ENCODE results near the gene CLCF1. TPM values are rescaled to one million over a fixed set of nuclear protein-coding genes. Genes with fewer than 3 reads are reported as not detected.

Gene CLCF1
- total and polyA plus RNA-seq, 7 experiments from 2014 or later: 0.32 to 7.8 (median 0.70) TPM; not detected in 2

DNA sequence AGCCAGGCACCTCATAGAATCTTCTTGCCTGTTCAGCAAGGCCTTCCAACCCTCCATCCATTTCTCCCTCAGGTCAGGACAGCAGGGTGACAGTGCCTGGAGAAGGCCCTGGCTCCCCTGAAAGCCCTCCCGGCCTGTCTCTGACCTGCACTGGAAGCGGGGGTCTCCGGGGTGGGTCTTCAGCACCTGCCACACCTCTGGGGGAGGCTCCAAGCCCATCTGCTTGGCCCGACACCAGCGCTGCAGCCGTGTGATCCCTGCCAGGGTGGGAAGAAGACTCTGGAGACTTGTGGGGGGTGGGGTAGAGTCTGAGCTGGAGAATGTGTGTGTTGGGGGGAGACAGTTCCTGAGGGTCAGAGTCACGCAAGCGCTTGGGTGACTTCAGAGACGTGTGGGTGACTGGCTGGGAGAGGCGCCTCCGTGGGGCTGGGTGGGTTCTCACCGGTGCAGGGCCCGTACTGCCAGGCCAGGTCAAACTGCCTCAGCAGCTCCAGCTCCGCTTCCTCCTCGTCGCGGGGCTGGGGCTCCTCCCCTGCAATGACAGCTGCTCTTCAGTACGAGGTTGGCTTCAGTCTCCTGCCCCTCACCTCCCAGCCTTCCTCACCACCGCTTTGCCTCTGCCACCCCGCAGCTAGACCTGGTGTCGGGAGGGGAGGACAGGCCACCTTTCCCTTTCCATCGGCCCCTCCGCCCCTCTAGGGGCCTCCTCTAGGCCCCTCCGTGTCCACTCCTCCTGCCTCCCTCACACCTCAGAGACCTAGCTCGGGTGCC, 20.7 kb downstream of the CLCF1 start:
- H3K27ac Mint-ChIP-seq: peak overlapping the region; percentile 97 to 100 (median 99)
- no peaks in the 10 kb centered on the region for H3K36me3 Mint-ChIP-seq
- peak overlapping the region; percentile 85 to 100 (median 97) for H3K4me3 Mint-ChIP-seq
- H3K9me3 Mint-ChIP-seq: peaks cover 0 to 4% (median 0%) of the 10 kb centered on the region in 11 donors
- Histone ChIP-seq H3K27me3 (ENCODE audit: control insufficient read depth in 2 of 2, insufficient read depth in 2 of 2, low read length in 2 of 2) (no peaks in the 10 kb centered on the region), H3K4me3 (ENCODE audit: low read length) (peak overlapping the region; percentile 96), H3K36me3 (ENCODE audit: control insufficient read depth in 2 of 3, insufficient read depth in 3 of 3, low read length in 3 of 3) (peaks cover 0 to 3% (median 0%) of the 10 kb centered on the region in 3 experiments), H3K9me3 (ENCODE audit: control insufficient read depth in 2 of 3, low read length in 3 of 3) (no peaks in the 10 kb centered on the region), H3K27ac (ENCODE audit: low read depth, low read length) (peak overlapping the region; percentile 97), H3K4me1 (ENCODE audit: control insufficient read depth in 2 of 2, insufficient read depth in 2 of 2, low read length in 2 of 2) (peaks cover 30 to 45% of the 10 kb centered on the region in 2 donors)
- intact Hi-C loops (cut with micrococcal nuclease): loop anchor here (1.0 to 10.0 kb wide), 19 partner anchors 7 to 452 kb away; partner anchors contain the start of genes AIP (in 1 of the 2), ANKRD13D (in 1 of the 2), CDK2AP2 (in 1 of the 2) and CLCF1 (in 1 of the 2)
- CTCF ChIA-PET: interaction anchor here (0.6 to 16.9 kb wide), 18 partner anchors 8 to 225 kb away, joined by 3 to 495 read pairs (median 5); partner anchors contain the start of genes AIP, CLCF1 and PPP1CA
- ATAC-seq (peak; percentile 60), DNase-seq (peak in 1 of 9 donors; percentile 94)
- no peaks in the 10 kb centered on the region for H3K27me3 Mint-ChIP-seq
- POLR2A ChIA-PET: interaction anchor here (0.6 to 17.2 kb wide), 41 partner anchors 9 to 278 kb away, joined by 3 to 272 read pairs (median 5); partner anchors contain the start of genes AIP, ANKRD13D, CDK2AP2 and CLCF1
- peaks cover 37 to 70% (median 57%) of the 10 kb centered on the region in 7 donors for H3K4me1 Mint-ChIP-seq

DNA sequence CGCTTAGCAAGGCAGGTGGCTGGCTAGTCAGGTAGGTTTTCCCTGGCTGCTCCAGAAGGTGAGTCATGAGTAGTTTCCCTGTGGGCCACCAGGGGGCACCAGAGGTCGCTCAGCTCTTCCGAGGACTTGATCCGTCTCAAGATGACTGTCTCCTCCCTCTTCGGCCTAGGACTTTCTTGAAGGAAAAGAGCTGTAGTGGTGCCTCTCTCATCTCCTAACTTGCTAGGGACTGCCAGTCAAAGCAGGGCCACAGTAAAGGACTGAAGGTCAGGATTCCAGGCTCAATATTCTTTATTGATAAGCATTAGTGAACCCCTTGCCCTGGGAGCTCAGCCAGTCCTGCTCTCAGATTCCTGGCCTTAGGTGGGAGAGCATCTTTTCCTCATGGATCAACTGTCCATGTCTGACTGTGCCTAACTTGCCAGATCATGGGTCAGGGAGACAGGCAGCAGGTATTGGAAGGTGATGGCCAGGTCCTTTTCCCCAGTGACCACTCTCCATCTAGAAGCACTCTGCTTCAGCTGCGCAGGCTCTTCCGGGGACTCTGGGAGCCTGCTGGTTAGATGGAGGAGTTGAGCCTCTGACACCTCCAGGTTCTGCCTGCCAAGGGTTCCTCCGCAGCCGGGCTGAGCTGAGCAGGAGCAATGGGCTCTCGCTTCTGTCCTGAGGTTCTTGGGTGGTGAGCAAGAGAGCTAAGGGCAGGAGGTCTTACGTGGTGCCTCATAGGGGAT, 22.0 kb downstream of the CLCF1 start:
- H3K27ac Mint-ChIP-seq: peak overlapping the region; percentile 66 to 99 (median 92)
- ChIA-PET CTCF (interaction anchor here (0.6 to 16.9 kb wide), 21 partner anchors 9 to 297 kb away, joined by 3 to 495 read pairs (median 4); partner anchors contain the start of genes AIP, CLCF1, PPP1CA and RAD9A), POLR2A (interaction anchor here (0.5 to 17.2 kb wide), 15 partner anchors 11 to 1298 kb away, joined by 3 to 272 read pairs (median 9); partner anchors contain the start of genes CLCF1, PITPNM1, PPP1CA and RAD9A)
- no peaks in the 10 kb centered on the region for H3K9me3 ChIP-seq (ENCODE audit: control insufficient read depth in 2 of 3, low read length in 3 of 3)
- H3K4me3 Mint-ChIP-seq: peak overlapping the region; percentile 61 to 97 (median 80)
- peak overlapping the region; percentile 12 for H3K4me3 ChIP-seq (ENCODE audit: low read length)
- peaks cover 32 to 36% of the 10 kb centered on the region in 2 donors for H3K4me1 ChIP-seq (ENCODE audit: control insufficient read depth in 2 of 2, insufficient read depth in 2 of 2, low read length in 2 of 2)
- H3K27me3 Mint-ChIP-seq: no peaks in the 10 kb centered on the region
- H3K27ac ChIP-seq (ENCODE audit: low read depth, low read length): peak overlapping the region; percentile 97
- H3K9me3 Mint-ChIP-seq: peaks cover 0 to 4% (median 0%) of the 10 kb centered on the region in 11 donors
- H3K4me1 Mint-ChIP-seq: peaks cover 32 to 68% (median 54%) of the 10 kb centered on the region in 7 donors
- DNase-seq: peak; percentile 51 to 70 (median 62)
- H3K27me3 ChIP-seq (ENCODE audit: control insufficient read depth in 2 of 2, insufficient read depth in 2 of 2, low read length in 2 of 2): no peaks in the 10 kb centered on the region
- H3K36me3 Mint-ChIP-seq: no peaks in the 10 kb centered on the region
- H3K36me3 ChIP-seq (ENCODE audit: control insufficient read depth in 2 of 3, insufficient read depth in 3 of 3, low read length in 3 of 3): peaks cover 0 to 3% (median 0%) of the 10 kb centered on the region in 3 experiments
- intact Hi-C loops (cut with micrococcal nuclease): loop anchor here (1.0 to 10.0 kb wide), 6 partner anchors 31 to 453 kb away; partner anchors contain the start of genes ANKRD13D (in 1 of the 2), KDM2A (in 1 of the 2) and PC (in 1 of the 2)
- ATAC-seq: peak; percentile 18

DNA sequence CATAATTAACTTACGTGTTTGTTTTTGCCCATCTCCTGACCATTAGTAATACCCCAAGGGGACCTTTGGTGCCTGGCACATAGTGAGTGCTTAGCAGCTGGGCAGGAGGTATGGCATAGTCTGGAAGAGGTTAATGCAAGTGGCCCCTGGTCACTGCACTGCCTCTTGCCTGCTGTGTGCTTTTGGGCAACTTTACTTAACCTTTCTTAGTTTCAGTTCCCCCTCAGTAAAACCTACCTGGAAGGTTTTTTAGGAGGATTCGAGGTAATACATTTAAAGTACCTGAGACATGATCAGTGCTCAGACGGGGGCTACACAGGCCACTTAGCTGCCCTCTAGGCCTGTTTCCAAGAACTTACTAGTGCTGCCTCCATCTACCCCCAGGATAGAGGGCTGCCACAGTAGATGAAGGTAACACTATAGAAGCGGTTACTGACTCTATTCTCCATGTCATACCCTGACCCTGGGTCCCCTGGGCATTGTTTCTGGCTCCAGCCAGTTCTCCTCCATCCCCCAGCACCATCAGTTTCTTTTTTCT, 23.4 kb downstream of the CLCF1 start:
- no peak for ATAC-seq
- Histone ChIP-seq H3K9me3 (ENCODE audit: control insufficient read depth in 2 of 3, low read length in 3 of 3) (no peaks in the 10 kb centered on the region), H3K27ac (ENCODE audit: low read depth, low read length) (peak overlapping the region; percentile 37), H3K36me3 (ENCODE audit: control insufficient read depth in 2 of 3, insufficient read depth in 3 of 3, low read length in 3 of 3) (peaks cover 0 to 3% (median 0%) of the 10 kb centered on the region in 3 experiments), H3K27me3 (ENCODE audit: control insufficient read depth in 2 of 2, insufficient read depth in 2 of 2, low read length in 2 of 2) (no peaks in the 10 kb centered on the region), H3K4me3 (ENCODE audit: low read length) (no peak overlapping the region), H3K4me1 (ENCODE audit: control insufficient read depth in 2 of 2, insufficient read depth in 2 of 2, low read length in 2 of 2) (peaks cover 32 to 47% of the 10 kb centered on the region in 2 donors)
- Mint-ChIP-seq H3K36me3 (no peaks in the 10 kb centered on the region), H3K9me3 (peaks cover 0 to 4% (median 0%) of the 10 kb centered on the region in 11 donors), H3K27me3 (no peaks in the 10 kb centered on the region), H3K4me3 (no peak overlapping the region), H3K4me1 (peaks cover 42 to 78% (median 65%) of the 10 kb centered on the region in 7 donors), H3K27ac (peak overlapping the region in 8 of 9 donors; percentile 69 to 90 (median 79))
- intact Hi-C loops (cut with micrococcal nuclease): loop anchor here (5.0 to 10.0 kb wide), 2 partner anchors 63 to 455 kb away; partner anchors contain the start of gene ANKRD13D (in 1 of the 2)
- ChIA-PET POLR2A (interaction anchor here (1.1 to 17.2 kb wide), 6 partner anchors 18 to 87 kb away, joined by 3 to 272 read pairs (median 14); partner anchors contain the start of genes CLCF1 and PPP1CA), CTCF (interaction anchor here (1.0 to 16.9 kb wide), 2 partner anchors 29 to 31 kb away, joined by 4 to 495 read pairs; partner anchors contain the start of gene CLCF1)
- no peak for DNase-seq

DNA sequence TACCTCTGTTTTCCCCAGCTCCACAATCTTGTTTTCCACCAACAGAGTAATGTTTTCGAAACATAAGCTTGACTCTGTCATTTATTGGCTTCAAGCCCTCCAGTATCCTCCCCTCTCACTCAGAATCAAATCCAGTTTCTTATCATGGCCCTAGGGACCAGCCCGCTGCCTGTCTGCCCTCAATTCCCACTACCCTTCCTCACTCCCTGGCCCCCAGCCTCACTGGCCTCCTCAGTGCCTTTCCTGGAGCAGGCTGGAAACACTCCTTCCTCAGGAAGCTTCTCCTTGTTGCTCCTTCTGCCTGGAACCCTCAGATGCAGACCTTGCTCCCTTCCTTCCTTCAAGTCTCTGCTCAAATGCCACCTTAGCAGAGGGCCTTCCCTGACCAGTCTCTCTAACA, 23.9 kb downstream of the CLCF1 start:
- peaks cover 29 to 52% of the 10 kb centered on the region in 2 donors for H3K4me1 ChIP-seq (ENCODE audit: control insufficient read depth in 2 of 2, insufficient read depth in 2 of 2, low read length in 2 of 2)
- POLR2A ChIA-PET: interaction anchor here (1.0 to 17.2 kb wide), 8 partner anchors 11 to 86 kb away, joined by 3 to 272 read pairs (median 4); partner anchors contain the start of genes CLCF1 and PPP1CA
- peak overlapping the region in 8 of 9 donors; percentile 69 to 90 (median 79) for H3K27ac Mint-ChIP-seq

DNA sequence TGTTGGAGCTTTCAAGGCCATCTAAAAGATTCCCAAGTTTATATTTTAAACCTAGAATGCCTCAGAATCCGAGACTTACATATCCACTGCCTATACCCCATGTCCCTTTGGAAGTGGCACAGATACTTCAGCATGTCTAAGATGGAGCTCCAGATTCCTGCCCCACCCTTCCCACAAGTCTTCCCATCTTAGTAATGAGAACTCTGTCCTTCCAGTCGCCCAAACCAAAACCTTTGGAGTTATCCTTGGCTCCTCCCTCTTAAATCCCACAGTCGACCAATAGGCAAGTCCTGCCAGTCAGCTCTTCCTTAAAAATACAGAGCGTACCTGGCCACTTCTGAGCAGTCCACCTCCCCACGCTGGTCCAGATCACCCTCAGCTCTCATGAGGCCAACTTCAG, 24.4 kb downstream of the CLCF1 start:
- ATAC-seq: no peak
- peaks cover 0 to 4% (median 0%) of the 10 kb centered on the region in 11 donors for H3K9me3 Mint-ChIP-seq

More for the DNA sequence above, 23.9 kb downstream of the CLCF1 start:
- peaks cover 40 to 80% (median 70%) of the 10 kb centered on the region in 7 donors for H3K4me1 Mint-ChIP-seq
- DNase-seq: no peak
- CTCF ChIA-PET: interaction anchor here (0.7 to 16.9 kb wide), 5 partner anchors 18 to 737 kb away, joined by 3 to 495 read pairs (median 4); partner anchors contain the start of gene CLCF1
- peak overlapping the region; percentile 37 for H3K27ac ChIP-seq (ENCODE audit: low read depth, low read length)
- H3K36me3 Mint-ChIP-seq: no peaks in the 10 kb centered on the region
- H3K9me3 ChIP-seq (ENCODE audit: control insufficient read depth in 2 of 3, low read length in 3 of 3): no peaks in the 10 kb centered on the region
- intact Hi-C loops (cut with micrococcal nuclease): no loop called here
- no peak overlapping the region for H3K4me3 ChIP-seq (ENCODE audit: low read length)
- H3K4me3 Mint-ChIP-seq: no peak overlapping the region
- no peak for ATAC-seq
- H3K9me3 Mint-ChIP-seq: peaks cover 0 to 4% (median 0%) of the 10 kb centered on the region in 11 donors
- H3K27me3 Mint-ChIP-seq: no peaks in the 10 kb centered on the region
- H3K36me3 ChIP-seq (ENCODE audit: control insufficient read depth in 2 of 3, insufficient read depth in 3 of 3, low read length in 3 of 3): peaks cover 0 to 3% (median 0%) of the 10 kb centered on the region in 3 experiments
- H3K27me3 ChIP-seq (ENCODE audit: control insufficient read depth in 2 of 2, insufficient read depth in 2 of 2, low read length in 2 of 2): no peaks in the 10 kb centered on the region

More for the DNA sequence above, 24.4 kb downstream of the CLCF1 start:
- H3K9me3 ChIP-seq (ENCODE audit: control insufficient read depth in 2 of 3, low read length in 3 of 3): no peaks in the 10 kb centered on the region
- peak overlapping the region in 2 of 10 donors; percentile 10 to 16 for H3K4me3 Mint-ChIP-seq
- H3K36me3 ChIP-seq (ENCODE audit: control insufficient read depth in 2 of 3, insufficient read depth in 3 of 3, low read length in 3 of 3): peaks cover 0 to 3% (median 0%) of the 10 kb centered on the region in 3 experiments
- H3K27me3 ChIP-seq (ENCODE audit: control insufficient read depth in 2 of 2, insufficient read depth in 2 of 2, low read length in 2 of 2): no peaks in the 10 kb centered on the region
- peaks cover 39 to 80% (median 70%) of the 10 kb centered on the region in 7 donors for H3K4me1 Mint-ChIP-seq
- ChIA-PET CTCF (interaction anchor here (0.7 to 16.9 kb wide), 5 partner anchors 18 to 737 kb away, joined by 3 to 495 read pairs (median 4); partner anchors contain the start of gene CLCF1), POLR2A (interaction anchor here (1.0 to 17.2 kb wide), 6 partner anchors 11 to 58 kb away, joined by 3 to 272 read pairs (median 4); partner anchors contain the start of gene CLCF1)
- H3K4me3 ChIP-seq (ENCODE audit: low read length): no peak overlapping the region
- H3K27ac ChIP-seq (ENCODE audit: low read depth, low read length): peak overlapping the region; percentile 37
- no peaks in the 10 kb centered on the region for H3K36me3 Mint-ChIP-seq
- intact Hi-C loops (cut with micrococcal nuclease): no loop called here
- H3K27ac Mint-ChIP-seq: peak overlapping the region in 8 of 9 donors; percentile 5 to 90 (median 79)
- H3K27me3 Mint-ChIP-seq: no peaks in the 10 kb centered on the region
- no peak for DNase-seq
- H3K4me1 ChIP-seq (ENCODE audit: control insufficient read depth in 2 of 2, insufficient read depth in 2 of 2, low read length in 2 of 2): peaks cover 24 to 52% of the 10 kb centered on the region in 2 donors

All from naive thymus-derived CD4-positive, alpha-beta T cell (primary cell).